LoVo (cell line): ENCODE data around the gene OFD1.

Experiments used
- DNase-seq: peaks from one replicate; pipeline ENCODE4 v3.0.0-alpha.2; 2016; ENCODE audit warnings: low spot score

OFD1 gene

GRCh38 chrX:13794417-13794816 lies 59.9 kb downstream of the OFD1 start:
- DNase-seq = no peak

GRCh38 chrX:13797512-13797911 lies 63.0 kb downstream of the OFD1 start:
- DNase-seq = no peak

- no peak for DNase-seq
Observed at GRCh38 chrX:13798184-13798583, 63.6 kb downstream of the OFD1 start.

- DNase-seq = no peak
Observed at GRCh38 chrX:13803116-13803515, 68.6 kb downstream of the OFD1 start.

DNA sequence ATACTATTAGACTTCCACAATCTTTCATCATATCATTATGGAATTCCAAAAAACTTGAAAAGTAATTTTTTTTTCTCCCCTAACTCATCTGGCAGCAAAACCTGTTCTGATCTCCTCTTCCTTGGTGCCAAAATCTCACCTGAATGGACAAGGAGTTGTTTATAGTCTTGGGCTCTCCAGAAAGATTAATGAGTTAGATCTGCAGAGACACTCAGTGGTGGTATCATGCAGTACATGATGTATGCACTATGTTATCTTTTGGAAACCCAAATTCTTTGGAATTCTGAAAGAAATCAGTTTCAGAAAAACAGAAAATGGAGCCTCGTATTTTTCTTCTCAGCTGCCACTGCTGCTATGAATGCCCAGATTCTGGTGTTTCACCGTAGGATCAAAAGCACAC lies 70.7 kb downstream of the OFD1 start:
- DNase-seq = no peak

DNA sequence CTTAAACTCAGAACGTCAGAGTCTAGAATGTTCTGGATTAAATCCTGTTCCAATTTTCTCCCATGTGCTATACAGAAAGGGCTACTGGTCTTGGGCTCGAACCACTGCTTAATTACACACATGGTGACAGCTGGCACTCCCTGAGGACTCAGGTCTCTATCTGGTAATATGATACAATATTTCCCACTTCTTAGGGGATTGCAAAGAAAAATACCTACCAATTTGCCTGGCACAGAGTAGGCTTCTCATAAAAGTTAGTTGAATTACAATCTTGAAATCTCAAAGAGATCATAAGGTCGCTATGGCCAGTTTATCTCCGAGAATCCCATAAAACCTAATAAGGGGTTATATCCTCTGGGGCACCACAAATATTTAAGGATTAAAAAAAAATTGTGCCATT lies 73.7 kb downstream of the OFD1 start:
- DNase-seq = no peak

GRCh38 chrX:13808865-13809264 lies 74.3 kb downstream of the OFD1 start:
- DNase-seq = no peak

DNA sequence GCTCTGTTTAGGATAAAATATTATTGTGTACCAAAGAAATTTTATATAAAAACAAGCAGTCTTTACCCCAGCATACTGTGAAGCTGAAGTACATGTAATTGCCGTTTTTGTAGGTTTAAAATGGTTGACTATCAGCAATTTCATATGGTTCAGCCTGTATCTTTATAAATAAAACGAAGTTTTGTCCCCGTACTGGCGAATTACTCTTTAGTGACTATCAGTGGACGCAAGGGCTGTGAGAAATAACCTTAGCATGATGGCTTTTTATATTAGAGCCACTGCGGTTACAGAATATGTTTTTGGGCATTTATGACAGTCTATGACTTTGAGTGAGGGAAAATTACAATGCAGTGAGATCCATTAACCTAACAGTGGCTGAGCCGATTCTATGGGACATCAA lies 81.1 kb downstream of the OFD1 start:
- no peak for DNase-seq

- no peak for DNase-seq
Observed at GRCh38 chrX:13816176-13816575, 81.6 kb downstream of the OFD1 start.

- no peak for DNase-seq
Observed at GRCh38 chrX:13816643-13817627, 82.4 kb downstream of the OFD1 start, which contains the start of gene GPM6B. Gene GPM6B, minus strand, starts transcription at chrX:13817093. Its CDS starts 189 bp downstream, at chrX:13816904.
